ENCODE results near the gene ADNP2. TPM values are rescaled to one million over a fixed set of nuclear protein-coding genes. Genes with fewer than 3 reads are reported as not detected.

ADNP2 gene
- total and polyA plus RNA-seq, 2 experiments from 2014 or later, result 19.3 to 66.4 TPM

- TF ChIP-seq, protein P1, sequence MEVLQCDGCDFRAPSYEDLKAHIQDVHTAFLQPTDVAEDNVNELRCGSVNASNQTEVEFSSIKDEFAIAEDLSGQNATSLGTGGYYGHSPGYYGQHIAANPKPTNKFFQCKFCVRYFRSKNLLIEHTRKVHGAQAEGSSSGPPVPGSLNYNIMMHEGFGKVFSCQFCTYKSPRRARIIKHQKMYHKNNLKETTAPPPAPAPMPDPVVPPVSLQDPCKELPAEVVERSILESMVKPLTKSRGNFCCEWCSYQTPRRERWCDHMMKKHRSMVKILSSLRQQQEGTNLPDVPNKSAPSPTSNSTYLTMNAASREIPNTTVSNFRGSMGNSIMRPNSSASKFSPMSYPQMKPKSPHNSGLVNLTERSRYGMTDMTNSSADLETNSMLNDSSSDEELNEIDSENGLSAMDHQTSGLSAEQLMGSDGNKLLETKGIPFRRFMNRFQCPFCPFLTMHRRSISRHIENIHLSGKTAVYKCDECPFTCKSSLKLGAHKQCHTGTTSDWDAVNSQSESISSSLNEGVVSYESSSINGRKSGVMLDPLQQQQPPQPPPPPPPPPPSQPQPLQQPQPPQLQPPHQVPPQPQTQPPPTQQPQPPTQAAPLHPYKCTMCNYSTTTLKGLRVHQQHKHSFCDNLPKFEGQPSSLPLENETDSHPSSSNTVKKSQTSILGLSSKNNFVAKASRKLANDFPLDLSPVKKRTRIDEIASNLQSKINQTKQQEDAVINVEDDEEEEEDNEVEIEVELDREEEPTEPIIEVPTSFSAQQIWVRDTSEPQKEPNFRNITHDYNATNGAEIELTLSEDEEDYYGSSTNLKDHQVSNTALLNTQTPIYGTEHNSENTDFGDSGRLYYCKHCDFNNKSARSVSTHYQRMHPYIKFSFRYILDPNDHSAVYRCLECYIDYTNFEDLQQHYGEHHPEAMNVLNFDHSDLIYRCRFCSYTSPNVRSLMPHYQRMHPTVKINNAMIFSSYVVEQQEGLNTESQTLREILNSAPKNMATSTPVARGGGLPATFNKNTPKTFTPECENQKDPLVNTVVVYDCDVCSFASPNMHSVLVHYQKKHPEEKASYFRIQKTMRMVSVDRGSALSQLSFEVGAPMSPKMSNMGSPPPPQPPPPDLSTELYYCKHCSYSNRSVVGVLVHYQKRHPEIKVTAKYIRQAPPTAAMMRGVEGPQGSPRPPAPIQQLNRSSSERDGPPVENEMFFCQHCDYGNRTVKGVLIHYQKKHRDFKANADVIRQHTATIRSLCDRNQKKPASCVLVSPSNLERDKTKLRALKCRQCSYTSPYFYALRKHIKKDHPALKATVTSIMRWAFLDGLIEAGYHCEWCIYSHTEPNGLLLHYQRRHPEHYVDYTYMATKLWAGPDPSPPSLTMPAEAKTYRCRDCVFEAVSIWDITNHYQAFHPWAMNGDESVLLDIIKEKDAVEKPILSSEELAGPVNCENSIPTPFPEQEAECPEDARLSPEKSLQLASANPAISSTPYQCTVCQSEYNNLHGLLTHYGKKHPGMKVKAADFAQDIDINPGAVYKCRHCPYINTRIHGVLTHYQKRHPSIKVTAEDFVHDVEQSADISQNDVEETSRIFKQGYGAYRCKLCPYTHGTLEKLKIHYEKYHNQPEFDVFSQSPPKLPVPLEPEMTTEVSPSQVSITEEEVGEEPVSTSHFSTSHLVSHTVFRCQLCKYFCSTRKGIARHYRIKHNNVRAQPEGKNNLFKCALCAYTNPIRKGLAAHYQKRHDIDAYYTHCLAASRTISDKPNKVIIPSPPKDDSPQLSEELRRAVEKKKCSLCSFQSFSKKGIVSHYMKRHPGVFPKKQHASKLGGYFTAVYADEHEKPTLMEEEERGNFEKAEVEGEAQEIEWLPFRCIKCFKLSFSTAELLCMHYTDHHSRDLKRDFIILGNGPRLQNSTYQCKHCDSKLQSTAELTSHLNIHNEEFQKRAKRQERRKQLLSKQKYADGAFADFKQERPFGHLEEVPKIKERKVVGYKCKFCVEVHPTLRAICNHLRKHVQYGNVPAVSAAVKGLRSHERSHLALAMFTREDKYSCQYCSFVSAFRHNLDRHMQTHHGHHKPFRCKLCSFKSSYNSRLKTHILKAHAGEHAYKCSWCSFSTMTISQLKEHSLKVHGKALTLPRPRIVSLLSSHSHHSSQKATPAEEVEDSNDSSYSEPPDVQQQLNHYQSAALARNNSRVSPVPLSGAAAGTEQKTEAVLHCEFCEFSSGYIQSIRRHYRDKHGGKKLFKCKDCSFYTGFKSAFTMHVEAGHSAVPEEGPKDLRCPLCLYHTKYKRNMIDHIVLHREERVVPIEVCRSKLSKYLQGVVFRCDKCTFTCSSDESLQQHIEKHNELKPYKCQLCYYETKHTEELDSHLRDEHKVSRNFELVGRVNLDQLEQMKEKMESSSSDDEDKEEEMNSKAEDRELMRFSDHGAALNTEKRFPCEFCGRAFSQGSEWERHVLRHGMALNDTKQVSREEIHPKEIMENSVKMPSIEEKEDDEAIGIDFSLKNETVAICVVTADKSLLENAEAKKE (CRISPR knock-in tag; IDR thresholded peaks at IDR 0.05), result no peak
- TF ChIP-seq EZH2phosphoT487 (IDR thresholded peaks at IDR 0.05; ENCODE audit: unreplicated experiment) (no peak), POLR2AphosphoS5 (IDR thresholded peaks at IDR 0.05; ENCODE audit: low read depth) (no peak), JUNB (IDR thresholded peaks at IDR 0.05; ENCODE audit: unreplicated experiment) (no peak), EZH2 (IDR thresholded peaks at IDR 0.05; ENCODE audit: low read depth, unreplicated experiment) (no peak), STAT1 (IDR thresholded peaks at IDR 0.05; ENCODE audit: unreplicated experiment) (no peak), ZNF331 (CRISPR knock-in tag; IDR thresholded peaks at IDR 0.05; ENCODE audit: low read depth) (no peak), ZNF114 (CRISPR knock-in tag; IDR thresholded peaks at IDR 0.05) (no peak), CREB1 (CRISPR knock-in tag; IDR thresholded peaks at IDR 0.05; ENCODE audit: low read depth) (no peak)
- TF ChIP-seq, protein P2, sequence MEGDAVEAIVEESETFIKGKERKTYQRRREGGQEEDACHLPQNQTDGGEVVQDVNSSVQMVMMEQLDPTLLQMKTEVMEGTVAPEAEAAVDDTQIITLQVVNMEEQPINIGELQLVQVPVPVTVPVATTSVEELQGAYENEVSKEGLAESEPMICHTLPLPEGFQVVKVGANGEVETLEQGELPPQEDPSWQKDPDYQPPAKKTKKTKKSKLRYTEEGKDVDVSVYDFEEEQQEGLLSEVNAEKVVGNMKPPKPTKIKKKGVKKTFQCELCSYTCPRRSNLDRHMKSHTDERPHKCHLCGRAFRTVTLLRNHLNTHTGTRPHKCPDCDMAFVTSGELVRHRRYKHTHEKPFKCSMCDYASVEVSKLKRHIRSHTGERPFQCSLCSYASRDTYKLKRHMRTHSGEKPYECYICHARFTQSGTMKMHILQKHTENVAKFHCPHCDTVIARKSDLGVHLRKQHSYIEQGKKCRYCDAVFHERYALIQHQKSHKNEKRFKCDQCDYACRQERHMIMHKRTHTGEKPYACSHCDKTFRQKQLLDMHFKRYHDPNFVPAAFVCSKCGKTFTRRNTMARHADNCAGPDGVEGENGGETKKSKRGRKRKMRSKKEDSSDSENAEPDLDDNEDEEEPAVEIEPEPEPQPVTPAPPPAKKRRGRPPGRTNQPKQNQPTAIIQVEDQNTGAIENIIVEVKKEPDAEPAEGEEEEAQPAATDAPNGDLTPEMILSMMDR (conservative IDR thresholded peaks at IDR 0.05; ENCODE audit: low read depth in 2 of 2), result no peak
- TF ChIP-seq, protein P3, sequence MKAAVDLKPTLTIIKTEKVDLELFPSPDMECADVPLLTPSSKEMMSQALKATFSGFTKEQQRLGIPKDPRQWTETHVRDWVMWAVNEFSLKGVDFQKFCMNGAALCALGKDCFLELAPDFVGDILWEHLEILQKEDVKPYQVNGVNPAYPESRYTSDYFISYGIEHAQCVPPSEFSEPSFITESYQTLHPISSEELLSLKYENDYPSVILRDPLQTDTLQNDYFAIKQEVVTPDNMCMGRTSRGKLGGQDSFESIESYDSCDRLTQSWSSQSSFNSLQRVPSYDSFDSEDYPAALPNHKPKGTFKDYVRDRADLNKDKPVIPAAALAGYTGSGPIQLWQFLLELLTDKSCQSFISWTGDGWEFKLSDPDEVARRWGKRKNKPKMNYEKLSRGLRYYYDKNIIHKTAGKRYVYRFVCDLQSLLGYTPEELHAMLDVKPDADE (IDR thresholded peaks at IDR 0.05), result no peak
These were observed 39.5 kb downstream of the ADNP2 start (continued) for GRCh38 chr18:80148326-80149199.

Data from GM23338 (cell line).